Erythroblast (primary cell): ENCODE results near the gene PGAM2.

Source experiments
- GATA1 ChIP-seq: IDR thresholded peaks from 2 replicates; pipeline ENCODE4 v1.6.1; 2011; ENCODE audit warnings: low read depth, mild to moderate bottlenecking, control low read depth, low read length, moderate library complexity
- POLR2A ChIP-seq: IDR thresholded peaks from 2 replicates; pipeline ENCODE4 v1.6.1; 2011; ENCODE audit warnings: mild to moderate bottlenecking, low read length

DNA sequence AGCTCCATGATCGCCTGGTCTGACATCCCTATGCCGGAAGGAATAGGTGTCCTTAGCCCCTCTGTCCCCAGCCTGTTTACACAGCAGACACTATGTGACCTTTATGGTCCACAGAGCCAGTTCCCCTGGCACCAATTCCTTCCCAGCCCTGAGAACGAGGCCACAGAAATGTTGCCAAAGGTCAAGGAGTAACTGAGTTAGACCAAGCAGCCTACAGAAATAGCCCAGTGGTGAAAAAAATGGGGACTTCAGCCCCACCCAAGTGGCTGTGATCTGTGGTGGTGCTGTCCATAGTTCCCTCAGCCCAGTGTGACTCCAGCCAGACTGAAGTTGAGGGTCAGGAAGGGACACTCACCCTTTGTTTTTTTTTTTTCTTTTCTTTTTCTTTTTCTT, 2.5 kb downstream of the PGAM2 start:
- TF ChIP-seq POLR2A (no peak), GATA1 (no peak)
